Heart right ventricle (tissue), 16 donors: ENCODE measurements around the gene KMT2D. TPM values are rescaled to one million over a fixed set of nuclear protein-coding genes. Genes with fewer than 3 reads are reported as not detected.

ENCODE experiments used
- ATAC-seq, 8 donors: fragments of 200-7000 bp; cut with Tn5 transposase; one replicate each; pipeline ENCODE4 v1.9.1; 2020; ENCODE audit warnings: mild to moderate bottlenecking in 8 of 8, moderate library complexity in 8 of 8, moderate number of reproducible peaks in 1 of 8
- DNase-seq, 2 donors: peaks; one replicate each; pipeline ENCODE4 v3.0.0-alpha.2; 2020
- H3K27ac ChIP-seq, 10 donors: fragments of 200-600 bp; sonication (generic) in 2 of 10; one replicate each; pipeline versions ENCODE4 v1.5.0 to v1.8.0; 2020 to 2022; ENCODE audit warnings: mild to moderate bottlenecking in 3 of 10
- H3K27me3 ChIP-seq, 7 donors: fragments of 200-600 bp; one replicate each; pipeline ENCODE4 v1.8.0; 2021 to 2022; ENCODE audit warnings: mild to moderate bottlenecking in 2 of 7
- H3K36me3 ChIP-seq, 9 donors: fragments of 200-600 bp; sonication (generic) in 1 of 9; one replicate each; pipeline versions ENCODE4 v1.5.0 to v1.8.0; 2020 to 2022; ENCODE audit warnings: mild to moderate bottlenecking in 2 of 9
- H3K4me1 ChIP-seq, 9 donors: fragments of 200-600 bp; sonication (generic) in 1 of 9; one replicate each; pipeline versions ENCODE4 v1.5.0 to v1.8.0; 2020 to 2022; ENCODE audit warnings: mild to moderate bottlenecking in 4 of 9
- H3K4me3 ChIP-seq, 10 donors: fragments of 200-600 bp; sonication (generic) in 2 of 10; one replicate each; pipeline versions ENCODE4 v1.5.0 to v1.8.0; 2020 to 2022; ENCODE audit warnings: mild to moderate bottlenecking in 7 of 10, moderate library complexity in 2 of 10
- H3K9me3 ChIP-seq, 11 donors: fragments of 200-600 bp in 10 of 11; sonication (generic) in 2 of 11; one replicate each; pipeline versions ENCODE4 v1.5.0 to v1.8.0; 2013 to 2022; ENCODE audit warnings: mild to moderate bottlenecking in 2 of 11, control low read depth in 1 of 11, moderate library complexity in 1 of 11
- WGBS, 2 donors: extraction: QIAGEN DNeasy Blood & Tissue Kit; methylation state at CpG; one replicate each; pipeline ENCODE4 v1.1.7; 2013; ENCODE audit warnings: inconsistent platforms in 1 of 2; 5-methylcytosine and 5-hydroxymethylcytosine counted together
- intact Hi-C, 10 donors: fragments of 100-400 bp; cut with DNase I; formaldehyde crosslinking; loops; one replicate each; pipeline versions ENCODE4 v1.11.1 to v1.14.2; 2022
- polyA plus RNA-seq, 2 donors: library from polyadenylated mRNA; stranded (reverse); fragments of 200-250 nt; gene quantifications; one replicate each; pipeline ENCODE4 v1.2.3, GENCODE V29; 2013
- total RNA-seq, 10 donors: library from RNA; stranded (reverse); fragmentation: NEBNext Ultra II Directional in 3 of 10; extraction: Animal tissue kit (Norgen Biotek cat#: 25700) in 3 of 10; gene quantifications; one replicate each; pipeline versions ENCODE4 v1.2.1 to v1.2.4, GENCODE V29; 2021 to 2023
- TF ChIP-seq, protein P1 (sequence below), 9 donors: fragments of 200-600 bp; sonication (generic) in 2 of 9; IDR thresholded peaks; one replicate each; pipeline versions ENCODE4 v1.5.0 to v1.8.0; 2021 to 2022; ENCODE audit warnings: antibody characterized with exemption in 9 of 9, mild to moderate bottlenecking in 5 of 9, moderate library complexity in 1 of 9
- donor health status: Arrhythmogenic right ventricular cardiomyopathy.
- donor health status: ischemic (EF 13 %, LVEDD 7.1; RV severe dilation, severe dysfunction).
- donor health status: healthy with polysubstance abuse.
- donor health status: DM: no; HTN: yes; CAD: no.
- donor health status: DM: no; HTN: no; CAD: no.
- donor health status: ischemic (EF 25% LVEDD 6.9; RV normal size, moderate dysfunction).
- donor health status: ischemic (EF 25% LVEDD 5.7; RV mildly dilated, moderate dysfunction).
- donor health status: healthy.
- donor health status: DM: yes; HTN: yes; CAD: no.
- donor health status: Ischemic cardiomyopathy.
- donor health status: ischemic (EF 35%, LVEDD 5.7; RV mildly dilated, moderate dysfunction).
- donor health status: nonischemic (EF 11% LVEDD 7.7; RV severe dilation, severe dysfunction).
- donor health status: DM: yes; HTN: yes; CAD: no.
- donor health status: PGD.
- donor health status: ischemic (EF 29% LVEDD 5.4; RV normal size, mild dysfunction).
- donor health status: nonischemic (EF 23%, LVEDD 6.1; RV moderate dilation, normal function).

Gene KMT2D
- total and polyA plus RNA-seq, 12 donors = 9.6 to 65.3 (median 54.2) TPM

DNA sequence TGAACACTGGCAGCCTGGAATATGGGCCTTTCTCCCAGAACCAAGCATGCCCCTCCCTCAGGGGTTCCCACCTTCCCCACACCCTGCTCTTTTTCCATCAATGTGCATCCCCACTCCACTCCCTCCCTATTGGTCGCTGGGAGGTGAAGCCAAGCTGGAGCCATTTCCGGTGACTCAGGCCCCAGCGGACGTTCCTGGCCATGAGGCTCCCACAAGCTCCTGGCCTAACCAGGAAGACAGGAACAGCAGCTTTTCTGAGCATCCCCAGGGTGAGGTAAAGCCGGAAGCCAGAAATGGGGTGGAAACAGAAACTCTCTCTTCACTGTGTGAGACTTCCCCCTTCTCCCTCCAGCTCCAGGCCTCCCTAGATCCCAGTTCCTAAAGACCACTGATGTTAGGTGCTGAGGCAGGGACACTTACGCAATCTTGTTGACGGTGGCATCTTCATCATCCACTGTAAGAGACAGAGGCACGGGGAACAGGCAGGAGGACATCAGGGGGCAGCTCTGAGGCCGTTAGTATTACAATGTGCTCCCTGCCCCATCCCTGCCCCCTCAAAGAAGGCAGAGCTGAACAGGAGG, 45.0 kb upstream of the KMT2D start:
- intact Hi-C loops = loop anchor here in 1 of 10 donors (5.0 kb wide), 1 partner anchor 38 kb away; the partner anchor contains the start of gene RHEBL1
- 53 to 55% methylated on average over 9 of the region's 9 CpGs for WGBS, 2 donors
- no peak for DNase-seq
- Histone ChIP-seq H3K9me3 (no peaks in the 10 kb centered on the region), H3K4me1 (peaks cover 13 to 66% (median 55%) of the 10 kb centered on the region in 9 donors), H3K27me3 (no peaks in the 10 kb centered on the region), H3K36me3 (peaks cover 0 to 70% (median 36%) of the 10 kb centered on the region in 9 donors), H3K27ac (peak overlapping the region in 7 of 10 donors; percentile 43 to 100 (median 64)), H3K4me3 (no peak overlapping the region)
- TF ChIP-seq, protein P1, sequence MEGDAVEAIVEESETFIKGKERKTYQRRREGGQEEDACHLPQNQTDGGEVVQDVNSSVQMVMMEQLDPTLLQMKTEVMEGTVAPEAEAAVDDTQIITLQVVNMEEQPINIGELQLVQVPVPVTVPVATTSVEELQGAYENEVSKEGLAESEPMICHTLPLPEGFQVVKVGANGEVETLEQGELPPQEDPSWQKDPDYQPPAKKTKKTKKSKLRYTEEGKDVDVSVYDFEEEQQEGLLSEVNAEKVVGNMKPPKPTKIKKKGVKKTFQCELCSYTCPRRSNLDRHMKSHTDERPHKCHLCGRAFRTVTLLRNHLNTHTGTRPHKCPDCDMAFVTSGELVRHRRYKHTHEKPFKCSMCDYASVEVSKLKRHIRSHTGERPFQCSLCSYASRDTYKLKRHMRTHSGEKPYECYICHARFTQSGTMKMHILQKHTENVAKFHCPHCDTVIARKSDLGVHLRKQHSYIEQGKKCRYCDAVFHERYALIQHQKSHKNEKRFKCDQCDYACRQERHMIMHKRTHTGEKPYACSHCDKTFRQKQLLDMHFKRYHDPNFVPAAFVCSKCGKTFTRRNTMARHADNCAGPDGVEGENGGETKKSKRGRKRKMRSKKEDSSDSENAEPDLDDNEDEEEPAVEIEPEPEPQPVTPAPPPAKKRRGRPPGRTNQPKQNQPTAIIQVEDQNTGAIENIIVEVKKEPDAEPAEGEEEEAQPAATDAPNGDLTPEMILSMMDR (IDR thresholded peaks at IDR 0.05) = no peak
- ATAC-seq = peak in 4 of 8 donors; percentile 26 to 50 (median 38)

DNA sequence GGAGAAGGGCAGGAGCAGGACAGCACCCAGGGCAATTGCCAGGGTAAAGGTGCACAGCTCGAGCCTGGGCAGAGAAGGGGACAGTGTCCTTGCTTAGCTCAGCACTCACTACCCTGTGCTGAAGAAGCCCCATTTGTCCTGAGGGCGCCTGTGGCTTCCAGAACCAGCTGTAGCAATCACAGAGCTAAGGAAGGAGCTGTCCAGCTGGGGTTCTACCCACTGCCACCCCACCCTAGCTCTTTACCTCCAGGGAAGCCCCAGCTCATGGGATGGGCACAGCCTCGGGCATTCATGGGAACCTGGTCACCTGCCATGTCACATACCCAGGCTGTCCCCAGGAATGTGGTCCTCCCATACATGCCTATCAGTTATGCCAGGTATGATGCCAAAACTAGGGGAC, 44.2 kb upstream of the KMT2D start:
- H3K9me3 ChIP-seq = no peaks in the 10 kb centered on the region
- ATAC-seq (no peak), DNase-seq (no peak)
- peaks cover 13 to 66% (median 55%) of the 10 kb centered on the region in 9 donors for H3K4me1 ChIP-seq
- TF ChIP-seq, protein P1 (IDR thresholded peaks at IDR 0.05) = no peak
- H3K27ac ChIP-seq = peak overlapping the region in 8 of 10 donors; percentile 37 to 100 (median 62)
- peaks cover 4 to 78% (median 43%) of the 10 kb centered on the region in 9 donors for H3K36me3 ChIP-seq
- WGBS, 2 donors = 70 to 86% methylated on average over 3 of the region's 3 CpGs
- H3K27me3 ChIP-seq = no peaks in the 10 kb centered on the region
- intact Hi-C loops = loop anchor here in 1 of 10 donors (5.0 kb wide), 1 partner anchor 38 kb away; the partner anchor contains the start of gene RHEBL1
- no peak overlapping the region for H3K4me3 ChIP-seq

DNA sequence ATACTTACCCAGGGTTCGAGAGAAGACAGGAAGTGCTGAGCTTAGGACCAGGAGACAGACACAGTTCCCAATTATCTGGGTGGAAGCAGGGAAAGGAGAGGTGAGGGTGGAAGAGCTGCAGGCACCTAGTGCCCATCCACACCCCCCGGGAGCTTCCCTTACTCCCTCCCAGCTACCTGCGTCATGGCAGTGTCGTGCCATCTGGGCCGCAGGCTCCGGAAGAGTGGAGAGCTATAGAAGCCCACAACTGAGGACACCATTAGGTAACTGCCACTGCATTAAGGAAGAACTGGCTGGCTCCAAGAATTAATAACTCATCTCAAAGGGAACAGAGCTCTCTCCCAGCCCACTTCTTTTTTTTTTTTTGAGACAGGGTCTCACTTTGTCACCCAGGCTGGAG, 39.8 kb upstream of the KMT2D start:
- intact Hi-C loops = no loop called here
- WGBS, 2 donors = 95 to 97% methylated on average over 6 of the region's 6 CpGs

DNA sequence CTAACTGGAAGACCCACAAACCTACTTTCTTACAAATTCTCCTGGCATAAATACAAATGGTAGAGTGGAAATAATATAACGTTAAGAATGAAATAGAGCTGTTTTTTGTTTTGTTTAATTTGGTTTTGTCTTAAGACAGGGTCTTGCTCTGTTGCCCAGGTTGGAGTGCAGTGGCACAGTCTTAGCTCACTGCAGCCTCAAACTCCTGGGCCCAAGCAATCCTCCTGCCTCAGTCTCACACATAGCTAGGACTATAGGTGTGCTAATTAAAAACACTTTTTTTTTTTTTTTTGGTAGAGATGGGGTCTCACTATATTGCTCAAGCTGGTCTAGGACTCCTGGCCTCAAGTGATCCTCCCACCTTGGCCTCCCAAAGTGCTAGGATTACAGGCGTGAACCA, 38.1 kb upstream of the KMT2D start:
- DNase-seq (no peak), ATAC-seq (no peak)
- no peak overlapping the region for H3K27ac ChIP-seq
- H3K27me3 ChIP-seq = peaks cover 3 to 21% (median 7%) of the 10 kb centered on the region in 7 donors
- no peak overlapping the region for H3K4me3 ChIP-seq
- no peaks in the 10 kb centered on the region for H3K9me3 ChIP-seq
- H3K4me1 ChIP-seq = peaks cover 12 to 20% (median 14%) of the 10 kb centered on the region in 9 donors
- H3K36me3 ChIP-seq = peaks cover 4 to 83% (median 61%) of the 10 kb centered on the region in 9 donors
- TF ChIP-seq, protein P1 (IDR thresholded peaks at IDR 0.05) = no peak
- 95% methylated on average over 2 of the region's 2 CpGs for WGBS, 2 donors
- intact Hi-C loops = loop anchor here in 1 of 10 donors (2.0 kb wide), 1 partner anchor 34 kb away; no protein-coding TSS in a partner anchor

More for the DNA sequence above, 39.8 kb upstream of the KMT2D start:
- Histone ChIP-seq H3K27ac (no peak overlapping the region), H3K4me3 (no peak overlapping the region), H3K27me3 (peaks cover 0 to 4% (median 0%) of the 10 kb centered on the region in 7 donors), H3K4me1 (peaks cover 0 to 22% (median 13%) of the 10 kb centered on the region in 9 donors), H3K36me3 (peaks cover 4 to 99% (median 66%) of the 10 kb centered on the region in 9 donors), H3K9me3 (no peaks in the 10 kb centered on the region)
- DNase-seq (no peak), ATAC-seq (no peak)
- TF ChIP-seq, protein P1 (IDR thresholded peaks at IDR 0.05) = no peak
